Measurements from ENCODE around the gene ZBTB16.

DNA sequence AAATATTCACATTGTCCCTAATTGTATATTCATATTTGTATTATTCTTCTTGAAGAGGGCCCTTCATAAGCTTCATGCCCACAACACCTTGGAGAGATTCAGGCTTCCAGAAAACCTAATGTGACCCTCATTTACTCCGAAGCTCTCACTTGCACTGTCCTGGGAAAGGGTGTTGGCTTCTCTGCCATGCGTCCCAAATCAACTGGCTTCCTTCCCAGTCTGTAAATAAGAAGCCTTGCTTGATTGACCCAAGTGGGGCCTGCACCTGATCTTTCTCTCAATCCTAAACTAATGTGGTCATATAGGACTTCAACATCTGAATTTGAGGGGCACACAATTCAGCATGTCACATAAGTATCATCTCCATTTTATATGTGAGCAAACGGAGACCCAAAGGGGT lies 40.5 kb upstream of the ZBTB16 start:
- TF ChIP-seq, protein P1, sequence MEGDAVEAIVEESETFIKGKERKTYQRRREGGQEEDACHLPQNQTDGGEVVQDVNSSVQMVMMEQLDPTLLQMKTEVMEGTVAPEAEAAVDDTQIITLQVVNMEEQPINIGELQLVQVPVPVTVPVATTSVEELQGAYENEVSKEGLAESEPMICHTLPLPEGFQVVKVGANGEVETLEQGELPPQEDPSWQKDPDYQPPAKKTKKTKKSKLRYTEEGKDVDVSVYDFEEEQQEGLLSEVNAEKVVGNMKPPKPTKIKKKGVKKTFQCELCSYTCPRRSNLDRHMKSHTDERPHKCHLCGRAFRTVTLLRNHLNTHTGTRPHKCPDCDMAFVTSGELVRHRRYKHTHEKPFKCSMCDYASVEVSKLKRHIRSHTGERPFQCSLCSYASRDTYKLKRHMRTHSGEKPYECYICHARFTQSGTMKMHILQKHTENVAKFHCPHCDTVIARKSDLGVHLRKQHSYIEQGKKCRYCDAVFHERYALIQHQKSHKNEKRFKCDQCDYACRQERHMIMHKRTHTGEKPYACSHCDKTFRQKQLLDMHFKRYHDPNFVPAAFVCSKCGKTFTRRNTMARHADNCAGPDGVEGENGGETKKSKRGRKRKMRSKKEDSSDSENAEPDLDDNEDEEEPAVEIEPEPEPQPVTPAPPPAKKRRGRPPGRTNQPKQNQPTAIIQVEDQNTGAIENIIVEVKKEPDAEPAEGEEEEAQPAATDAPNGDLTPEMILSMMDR (tag by site-specific recombination; IDR thresholded peaks at IDR 0.05): no peak
- TF ChIP-seq ZNF140 (tag by site-specific recombination; IDR thresholded peaks at IDR 0.05): no peak
- TF ChIP-seq HOXA7 (CRISPR knock-in tag; IDR thresholded peaks at IDR 0.05; ENCODE audit: borderline replicate concordance): no peak
- TF ChIP-seq, protein P2, sequence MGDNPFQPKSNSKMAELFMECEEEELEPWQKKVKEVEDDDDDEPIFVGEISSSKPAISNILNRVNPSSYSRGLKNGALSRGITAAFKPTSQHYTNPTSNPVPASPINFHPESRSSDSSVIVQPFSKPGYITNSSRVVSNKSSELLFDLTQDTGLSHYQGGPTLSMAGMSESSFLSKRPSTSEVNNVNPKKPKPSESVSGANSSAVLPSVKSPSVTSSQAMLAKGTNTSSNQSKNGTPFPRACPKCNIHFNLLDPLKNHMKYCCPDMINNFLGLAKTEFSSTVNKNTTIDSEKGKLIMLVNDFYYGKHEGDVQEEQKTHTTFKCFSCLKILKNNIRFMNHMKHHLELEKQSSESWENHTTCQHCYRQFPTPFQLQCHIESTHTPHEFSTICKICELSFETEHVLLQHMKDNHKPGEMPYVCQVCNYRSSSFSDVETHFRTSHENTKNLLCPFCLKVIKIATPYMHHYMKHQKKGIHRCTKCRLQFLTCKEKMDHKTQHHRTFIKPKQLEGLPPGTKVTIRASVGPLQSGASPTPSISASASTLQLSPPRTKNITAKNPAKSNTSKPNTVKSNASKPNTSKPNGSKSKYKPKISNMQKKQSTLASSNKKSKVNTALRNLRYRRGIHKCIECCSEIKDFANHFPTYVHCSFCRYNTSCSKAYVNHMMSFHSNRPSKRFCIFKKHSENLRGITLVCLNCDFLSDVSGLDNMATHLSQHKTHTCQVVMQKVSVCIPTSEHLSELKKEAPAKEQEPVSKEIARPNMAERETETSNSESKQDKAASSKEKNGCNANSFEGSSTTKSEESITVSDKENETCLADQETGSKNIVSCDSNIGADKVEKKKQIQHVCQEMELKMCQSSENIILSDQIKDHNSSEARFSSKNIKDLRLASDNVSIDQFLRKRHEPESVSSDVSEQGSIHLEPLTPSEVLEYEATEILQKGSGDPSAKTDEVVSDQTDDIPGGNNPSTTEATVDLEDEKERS (tag by site-specific recombination; IDR thresholded peaks at IDR 0.05): no peak
- TF ChIP-seq YY1 (tag by site-specific recombination; IDR thresholded peaks at IDR 0.05): no peak

Data from HEK293 (cell line).